GM18951 (cell line): ENCODE data around the gene SAA1.

ENCODE experiments used
- POLR2A ChIP-seq: IDR thresholded peaks from 4 replicates; pipeline ENCODE4 v1.6.1; 2011; ENCODE audit warnings: mild to moderate bottlenecking; ENCODE audit not compliant: insufficient read length, insufficient read depth; ENCODE audit errors: extremely low read depth
- in situ Hi-C: fragments of 300-500 bp; cut with MboI; formaldehyde crosslinking; loops from one replicate; pipeline ENCODE4 v1.12.0; 2022; ENCODE audit warnings: low sequenced_read_pairs, mixed read lengths, inconsistent platforms; ENCODE audit not compliant: unreplicated experiment

SAA1 gene

DNA sequence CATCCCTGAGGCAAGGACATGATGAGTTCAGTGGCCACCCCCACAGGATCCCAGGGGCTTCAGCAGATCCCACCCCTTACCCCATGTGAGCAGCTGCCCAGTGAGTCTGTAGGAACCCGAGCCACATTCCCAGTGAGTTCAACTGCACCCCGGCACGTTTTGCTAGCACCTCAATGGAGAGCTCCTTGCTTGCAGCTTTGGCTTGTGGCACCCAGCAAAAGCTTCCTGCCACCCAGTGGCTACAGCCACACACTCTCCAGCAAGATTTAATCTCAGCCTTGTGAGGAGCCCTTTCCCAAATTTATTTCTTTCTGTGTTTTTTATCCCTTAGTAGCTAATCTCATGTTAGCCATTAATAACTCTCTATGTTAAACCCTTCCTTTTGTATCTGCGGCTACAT lies 4.0 kb downstream of the SAA1 start:
- in situ Hi-C loops = no loop called here
- no peak for TF ChIP-seq POLR2A

DNA sequence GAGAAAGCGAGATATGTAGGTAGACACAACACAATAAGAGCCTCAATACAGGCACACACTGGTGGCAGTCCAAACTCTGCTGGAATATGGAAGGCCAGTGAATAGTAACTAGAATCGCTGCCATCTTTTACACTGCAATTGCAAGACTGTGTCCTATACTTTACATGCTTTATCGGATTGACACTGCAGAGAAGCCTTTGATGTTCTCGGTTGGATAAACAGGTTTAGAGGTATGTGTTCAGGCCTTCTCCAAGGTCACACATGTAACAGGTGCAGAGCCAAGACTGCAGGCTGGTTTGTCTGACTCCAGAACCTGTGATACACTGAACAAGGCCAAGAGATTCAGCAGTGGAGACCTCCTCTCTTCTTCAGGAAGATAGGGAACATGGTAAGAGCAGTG lies 5.1 kb downstream of the SAA1 start:
- in situ Hi-C loops = no loop called here
- no peak for TF ChIP-seq POLR2A

DNA sequence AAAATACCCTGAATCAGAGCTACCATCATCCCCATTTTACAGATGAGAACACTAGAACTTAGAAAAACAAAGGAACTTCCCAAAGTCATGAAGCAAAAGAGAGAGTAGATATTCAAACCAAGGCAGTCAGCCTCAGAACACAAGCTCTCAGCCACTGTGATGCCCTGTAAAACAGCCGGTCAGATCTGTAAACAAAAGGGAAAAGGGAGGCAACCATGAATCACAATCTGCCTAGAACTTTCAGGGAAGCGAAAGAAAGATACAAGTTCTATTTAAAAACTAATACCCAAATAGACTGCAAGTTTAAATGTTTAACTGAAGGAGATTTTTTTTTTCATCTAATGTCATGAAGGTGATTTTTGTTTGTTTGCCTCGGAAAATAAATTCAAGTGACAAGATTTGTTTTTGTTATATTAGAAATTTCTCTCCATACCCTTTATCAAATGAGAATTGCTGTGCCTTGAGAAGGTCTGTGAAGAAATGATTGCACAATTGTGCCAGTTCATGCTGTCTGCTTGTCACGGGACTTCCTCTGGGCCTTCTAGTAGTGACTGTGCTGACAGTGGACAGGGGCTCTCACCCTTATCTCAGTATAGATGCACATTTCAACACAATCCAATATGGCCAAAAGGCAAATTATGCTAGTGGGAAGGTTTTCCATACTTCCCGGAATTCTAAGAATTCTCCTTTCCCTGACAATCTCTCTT lies 11.7 kb downstream of the SAA1 start:
- no peak for TF ChIP-seq POLR2A
- in situ Hi-C loops = no loop called here

DNA sequence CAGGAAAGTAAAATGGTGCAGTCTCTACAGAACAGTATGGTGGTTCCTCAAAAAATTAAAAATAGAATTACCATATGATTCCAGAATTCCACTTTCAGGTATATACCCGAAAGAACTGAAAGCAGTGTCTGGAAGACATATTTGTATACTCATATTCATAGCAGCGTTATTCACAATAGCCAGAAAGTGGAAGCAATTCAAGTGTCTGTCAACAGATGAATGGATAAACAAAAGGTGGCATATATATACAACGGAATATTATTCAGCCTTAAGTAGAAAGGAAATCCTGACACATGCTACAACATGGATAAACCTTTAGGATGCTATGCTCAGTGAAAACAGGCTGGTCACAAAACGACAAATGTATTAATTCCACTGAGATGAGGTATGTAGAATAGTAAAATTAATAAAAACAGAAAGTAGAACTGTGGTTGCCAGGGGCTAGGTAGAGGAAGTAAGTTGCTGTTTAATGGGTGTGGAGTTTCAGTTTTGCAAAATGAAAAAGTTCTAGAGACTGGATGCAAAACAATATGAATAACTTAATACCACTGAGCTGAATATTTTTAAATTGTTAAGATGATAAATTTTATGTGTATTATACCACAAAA lies 14.5 kb downstream of the SAA1 start:
- in situ Hi-C loops = no loop called here
- no peak for TF ChIP-seq POLR2A

DNA sequence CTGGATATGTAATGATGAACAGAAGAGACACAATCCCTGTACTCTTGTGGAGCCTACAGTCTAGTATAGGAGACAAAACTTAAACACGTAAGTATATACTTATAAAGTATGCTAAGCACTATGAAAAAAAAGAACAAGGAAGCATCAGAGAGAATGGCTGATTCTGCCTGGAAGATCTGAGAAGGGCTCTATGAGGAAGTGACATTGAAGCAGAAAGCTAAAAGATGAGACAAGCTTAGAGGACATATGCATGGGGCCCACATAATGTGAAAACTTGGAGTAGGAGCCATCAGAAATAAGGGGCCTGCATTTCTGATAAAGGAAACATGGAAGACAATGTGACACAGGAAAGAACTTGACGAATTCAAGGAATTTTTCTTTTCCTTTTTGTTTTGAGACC lies 16.6 kb downstream of the SAA1 start:
- TF ChIP-seq POLR2A = no peak
- in situ Hi-C loops = no loop called here

DNA sequence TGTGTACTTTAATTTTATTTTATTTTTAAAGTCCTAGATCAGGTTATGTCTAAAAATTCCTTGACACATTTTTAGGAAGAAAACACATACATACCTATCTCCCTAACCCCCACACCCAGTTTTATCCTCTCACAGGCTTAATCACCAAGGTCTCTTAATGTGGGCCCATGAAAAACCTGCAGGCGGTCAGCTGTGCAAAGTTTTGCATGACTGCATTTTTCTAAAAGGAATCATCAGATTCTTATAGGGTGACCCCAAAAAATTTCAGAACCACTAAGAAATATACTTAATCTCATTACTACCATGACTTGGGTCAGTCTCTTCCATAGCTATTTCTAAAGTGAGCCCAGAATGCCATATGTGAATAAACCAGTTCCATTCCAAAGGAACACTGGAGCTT lies 19.8 kb downstream of the SAA1 start:
- TF ChIP-seq POLR2A = no peak
- in situ Hi-C loops = no loop called here

DNA sequence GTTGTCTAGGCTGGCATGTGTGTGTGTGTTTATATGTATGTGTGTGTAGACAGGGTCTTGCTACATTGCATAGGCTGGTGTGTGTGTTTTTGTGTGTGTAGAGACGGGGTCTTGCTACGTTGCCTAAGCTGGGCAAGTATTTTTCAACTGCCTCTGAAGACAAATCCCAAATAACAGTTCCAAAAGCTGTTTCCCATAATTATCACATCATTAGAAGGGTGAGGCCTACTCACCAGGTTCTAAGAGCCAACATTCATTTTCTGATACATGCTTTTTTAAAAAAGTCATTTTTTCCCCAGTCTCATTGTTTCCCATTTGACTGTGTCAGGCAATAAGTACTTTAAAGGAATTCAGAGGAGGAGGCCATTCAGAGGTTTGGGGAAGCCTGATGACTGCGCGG lies 22.8 kb downstream of the SAA1 start:
- in situ Hi-C loops = no loop called here
- no peak for TF ChIP-seq POLR2A

DNA sequence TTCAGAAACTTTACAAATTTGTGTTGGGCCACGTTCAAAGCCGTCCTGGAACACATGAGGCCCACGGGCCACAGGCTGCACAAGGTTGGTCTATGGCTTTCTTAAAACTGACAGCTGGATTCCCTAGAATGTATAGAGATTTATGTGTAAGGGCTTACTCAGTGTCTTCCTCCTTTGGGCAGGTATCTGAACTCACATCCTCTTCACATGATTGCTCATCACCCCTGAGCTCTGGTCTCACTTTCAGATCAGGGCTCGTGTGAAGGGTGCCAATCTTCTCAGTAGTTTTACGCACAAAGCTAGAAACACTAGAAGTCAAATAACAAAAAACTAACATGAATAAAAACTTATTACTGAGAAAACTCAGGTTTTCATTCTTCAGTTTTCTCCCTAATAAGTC lies 28.8 kb downstream of the SAA1 start:
- no peak for TF ChIP-seq POLR2A
- in situ Hi-C loops = no loop called here

DNA sequence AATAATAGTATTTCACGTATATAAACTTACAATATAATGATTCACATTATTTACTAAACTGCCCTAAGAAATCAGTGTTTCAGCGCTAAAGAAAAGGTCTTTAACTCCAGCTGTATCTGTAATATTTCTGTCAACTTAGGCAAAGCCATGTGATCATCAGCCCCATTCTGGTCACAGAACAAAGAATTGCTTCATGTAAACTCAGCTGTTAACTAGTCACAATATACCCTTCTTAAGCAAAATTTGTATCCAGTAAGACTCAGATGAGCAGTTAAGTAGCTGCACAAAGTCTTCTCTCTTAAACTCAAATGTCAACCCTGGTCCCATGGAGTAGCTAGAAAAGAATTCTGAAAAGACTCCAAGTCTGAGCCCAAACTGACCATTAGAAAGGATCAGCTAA lies 29.3 kb downstream of the SAA1 start:
- TF ChIP-seq POLR2A = no peak
- in situ Hi-C loops = no loop called here

DNA sequence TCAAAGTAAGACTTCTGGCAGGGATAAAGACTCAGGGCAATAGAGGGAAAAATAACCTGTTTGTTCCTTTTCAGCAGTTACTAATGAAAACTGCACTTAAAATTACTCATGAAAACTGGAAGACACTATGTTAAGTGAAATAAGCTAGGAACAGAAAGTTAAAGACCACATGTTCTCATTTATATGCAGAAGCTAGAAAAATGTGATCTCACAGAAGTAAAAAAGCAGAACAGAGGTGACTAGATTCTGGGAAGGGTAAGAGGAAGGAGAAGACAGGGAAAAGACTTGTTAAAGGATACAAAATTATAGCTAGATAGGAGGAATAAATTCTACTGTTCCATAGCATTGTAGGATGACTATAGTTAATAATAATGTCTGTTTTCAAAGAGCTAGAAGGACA lies 33.7 kb downstream of the SAA1 start:
- in situ Hi-C loops = no loop called here
- no peak for TF ChIP-seq POLR2A

DNA sequence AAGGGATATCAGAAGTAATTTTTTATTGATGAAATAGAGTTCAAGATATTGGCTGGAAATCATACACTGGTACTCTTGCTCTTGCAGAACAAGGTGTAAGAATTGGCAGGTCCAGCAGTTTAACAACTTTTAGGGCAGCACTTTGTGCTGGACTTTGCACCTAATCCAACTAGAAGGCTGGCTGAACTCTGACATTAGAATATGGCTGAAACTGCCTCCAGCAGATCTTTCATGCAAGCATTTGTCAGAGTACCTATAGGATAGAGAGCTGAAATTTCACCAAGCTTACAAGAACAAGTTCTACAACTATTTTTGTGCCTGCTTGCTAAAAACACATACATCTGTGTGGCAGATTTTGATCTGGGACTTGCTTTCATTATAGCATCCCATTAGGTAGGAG lies 38.7 kb downstream of the SAA1 start:
- TF ChIP-seq POLR2A = no peak
- in situ Hi-C loops = no loop called here

DNA sequence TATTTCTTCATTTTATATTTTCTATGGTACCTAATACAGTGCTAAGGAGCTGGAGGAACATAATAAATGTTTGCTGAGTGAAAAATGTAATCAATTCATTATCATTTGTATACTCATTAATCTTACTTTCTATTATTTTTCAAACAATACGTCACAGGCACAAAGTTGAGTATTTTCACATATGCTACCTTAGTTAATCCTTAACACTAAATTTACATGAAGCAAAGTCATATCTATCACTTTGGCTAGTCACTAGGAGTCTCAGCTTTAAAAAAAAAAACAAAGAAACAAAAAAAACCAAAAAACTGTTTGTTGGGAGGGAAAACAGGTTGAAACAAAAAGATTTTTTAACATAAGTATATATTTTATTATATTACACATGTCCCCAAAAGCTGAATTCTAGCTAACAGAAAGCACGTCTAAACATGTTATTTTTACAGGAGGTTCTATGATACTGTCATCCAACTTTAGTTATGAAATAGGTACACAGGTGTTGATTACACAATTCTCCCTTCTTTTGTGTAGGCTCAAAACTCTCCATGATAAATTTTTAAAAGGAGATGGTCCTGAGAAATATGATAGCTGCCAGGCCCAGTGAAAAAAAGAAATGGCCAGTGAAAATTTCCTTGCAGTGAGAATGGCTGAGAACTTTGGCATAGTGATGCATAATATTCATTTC lies 41.5 kb downstream of the SAA1 start:
- in situ Hi-C loops = no loop called here
- no peak for TF ChIP-seq POLR2A

DNA sequence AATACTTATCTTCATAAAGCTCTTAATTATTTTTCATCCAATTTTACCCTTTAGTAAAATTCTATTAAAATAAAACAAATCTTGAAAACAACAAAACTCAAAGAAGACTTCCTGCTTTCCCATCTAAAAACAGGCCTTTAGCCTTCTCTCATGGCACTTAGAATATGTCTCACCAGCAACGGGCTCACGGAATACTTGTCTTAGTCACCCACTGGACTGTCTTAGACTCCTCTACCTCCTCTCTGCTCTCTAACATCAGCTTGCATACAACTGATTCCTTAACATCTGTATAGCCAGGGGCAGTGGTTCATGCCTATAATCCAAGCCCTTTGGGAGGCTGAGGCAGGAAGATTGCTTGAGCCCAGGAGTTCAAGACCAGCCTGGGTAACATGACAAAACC lies 42.2 kb downstream of the SAA1 start:
- no peak for TF ChIP-seq POLR2A

DNA sequence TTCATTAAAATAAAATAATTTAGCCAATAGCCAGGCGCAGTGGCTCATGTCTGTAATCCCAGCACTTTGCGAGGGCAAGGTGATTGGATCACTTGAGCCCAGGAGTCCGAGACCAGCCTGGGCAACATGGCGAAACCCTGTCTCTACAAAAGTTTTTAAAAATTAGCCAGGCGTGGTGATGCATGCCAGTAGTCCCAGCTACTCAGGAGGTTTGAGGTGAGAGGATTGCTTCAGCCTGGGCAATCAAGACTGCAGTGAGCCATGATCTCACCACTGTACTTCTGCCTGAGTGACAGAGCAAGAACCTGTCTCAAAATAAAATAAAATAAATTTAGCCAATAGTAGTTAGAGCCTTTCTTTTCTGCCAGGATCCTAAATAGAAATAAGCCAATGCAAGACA lies 43.6 kb downstream of the SAA1 start:
- in situ Hi-C loops = no loop called here
- no peak for TF ChIP-seq POLR2A

More for the DNA sequence above, 42.2 kb downstream of the SAA1 start:
- in situ Hi-C loops = no loop called here

DNA sequence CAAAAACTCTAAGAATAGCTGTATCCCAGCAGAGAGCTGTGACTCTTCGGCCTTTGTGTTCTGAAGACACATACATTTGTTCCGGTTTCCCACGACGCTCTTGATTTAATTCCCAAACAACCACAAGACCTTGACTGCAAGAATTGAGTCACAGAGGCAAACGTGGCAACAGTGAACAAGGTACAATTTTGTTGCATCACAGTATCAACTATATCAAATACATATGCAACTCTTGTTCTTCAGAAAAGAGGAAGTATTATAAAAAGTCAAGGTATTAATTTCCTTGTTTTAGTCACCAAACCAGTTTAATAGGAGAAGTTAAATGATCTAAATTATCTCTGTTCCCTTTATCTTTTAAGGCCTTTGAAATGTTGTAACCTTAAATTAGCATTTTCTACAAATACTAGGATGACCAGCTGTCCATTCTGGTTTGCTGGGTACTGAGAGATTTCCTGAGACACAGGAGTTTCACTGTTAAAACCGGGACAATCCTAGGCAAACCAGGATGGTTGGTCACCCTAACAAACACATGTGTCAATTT lies 44.8 kb downstream of the SAA1 start:
- TF ChIP-seq POLR2A = no peak

More for the DNA sequence above, 44.8 kb downstream of the SAA1 start:
- in situ Hi-C loops = no loop called here
